Thyroid gland (tissue), 4 donors: ENCODE results near the gene SLC25A22. TPM values are rescaled to one million over a fixed set of nuclear protein-coding genes. Genes with fewer than 3 reads are reported as not detected.

Experiments used
- DNase-seq, 2 donors: peaks; one replicate each; pipeline ENCODE4 v3.0.0-alpha.2; 2019
- H3K27ac ChIP-seq, 3 donors: fragments of 200-600 bp; sonication (generic); 1 replicate in 2 of 3; 2 replicates in 1 of 3; pipeline ENCODE4 v1.5.1; 2016 to 2019; ENCODE audit warnings: mild to moderate bottlenecking in 1 of 3, moderate library complexity in 1 of 3
- H3K27me3 ChIP-seq: fragments of 200-600 bp; sonication (generic); one replicate; pipeline ENCODE4 v1.5.1; 2019
- H3K36me3 ChIP-seq, 2 donors: fragments of 200-600 bp; sonication (generic); one replicate each; pipeline ENCODE4 v1.5.1; 2016 to 2019
- H3K4me1 ChIP-seq, 2 donors: fragments of 200-600 bp; sonication (generic); one replicate each; pipeline ENCODE4 v1.5.1; 2017 to 2019
- H3K4me3 ChIP-seq, 3 donors: fragments of 200-600 bp; sonication (generic); replicated peaks in 1 of 3; 1 replicate in 2 of 3; 2 replicates in 1 of 3; pipeline ENCODE4 v1.5.1; 2016; ENCODE audit warnings: mild to moderate bottlenecking in 1 of 3
- H3K9me3 ChIP-seq: fragments of 200-600 bp; sonication (generic); one replicate; pipeline ENCODE4 v1.5.1; 2017
- CTCF ChIP-seq, 6 experiments: fragments of 200-600 bp in 3 of 6; fragments of 450-650 bp in 3 of 6; sonication (generic) in 3 of 6; IDR thresholded peaks; one replicate each; pipeline ENCODE4 v1.5.1; 2016 to 2019; ENCODE audit warnings: antibody characterized with exemption in 6 of 6, mild to moderate bottlenecking in 2 of 6, inconsistent platforms in 1 of 6, moderate library complexity in 1 of 6
- POLR2A ChIP-seq, 2 donors: fragments of 450-650 bp; IDR thresholded peaks; one replicate each; pipeline ENCODE4 v1.6.1; 2017; ENCODE audit warnings: antibody characterized with exemption in 2 of 2, mild to moderate bottlenecking in 2 of 2, moderate library complexity in 1 of 2
- WGBS, 2 donors: methylation state at CpG; one replicate each; pipeline ENCODE4 v1.1.5; 2017; 5-methylcytosine and 5-hydroxymethylcytosine counted together
- intact Hi-C: fragments of 100-400 bp; cut with DNase I; formaldehyde crosslinking; loops from one replicate; pipeline ENCODE4 v1.15.1; 2023
- total RNA-seq, 4 donors: library from RNA; depleted of rRNA; stranded (reverse); fragments of >200 nt; gene quantifications; one replicate each; pipeline ENCODE4 v1.2.3, GENCODE V29; 2016

SLC25A22 gene
- total RNA-seq, 4 donors from 2014 or later = 5.1 to 13.1 (median 7.8) TPM

DNA sequence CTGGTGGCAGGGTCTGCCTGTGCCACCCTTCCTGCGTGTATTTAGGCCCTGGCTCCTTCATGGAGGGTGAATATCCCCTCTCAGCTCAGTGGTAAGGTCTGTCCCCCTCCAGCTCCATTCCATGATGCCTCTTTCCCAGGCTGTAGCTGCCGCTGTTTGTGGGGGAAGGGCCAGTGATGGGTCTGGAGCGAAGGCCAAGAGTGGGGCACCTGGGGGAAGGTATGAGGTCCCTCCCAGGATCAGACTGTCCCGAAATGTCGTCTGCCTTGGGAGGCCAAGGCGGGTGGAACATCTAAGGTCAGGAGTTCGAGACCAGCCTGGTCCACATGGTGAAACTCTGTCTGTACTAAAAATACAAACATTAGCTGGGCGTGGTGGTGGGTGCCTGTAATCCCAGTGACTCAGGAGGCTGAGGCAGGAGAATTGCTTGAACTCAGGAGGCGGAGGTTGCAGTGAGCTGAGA, 35.8 kb upstream of the SLC25A22 start:
- H3K27ac ChIP-seq = peak overlapping the region; percentile 50 to 79 (median 74)
- 54 to 72% methylated on average over 8 to 9 of the region's 9 CpGs for WGBS, 2 donors
- no peak for TF ChIP-seq POLR2A (IDR thresholded peaks at IDR 0.05)
- no peak for DNase-seq
- H3K9me3 ChIP-seq = no peaks in the 10 kb centered on the region
- H3K27me3 ChIP-seq = no peaks in the 10 kb centered on the region
- H3K36me3 ChIP-seq = peaks cover 23 to 27% of the 10 kb centered on the region in 2 donors
- intact Hi-C loops = no loop called here
- H3K4me3 ChIP-seq = peak overlapping the region in 2 of 3 donors; percentile 67 to 77
- H3K4me1 ChIP-seq = peaks cover 47 to 53% of the 10 kb centered on the region in 2 donors

GRCh38 chr11:833114-833791, 35.2 kb upstream of the SLC25A22 start:
- peak overlapping the region; percentile 60 to 77 (median 67) for H3K4me3 ChIP-seq
- 0 to 2% methylated on average over 11 to 25 of the region's 55 CpGs for WGBS, 2 donors
- DNase-seq = peak; percentile 59 to 60
- TF ChIP-seq POLR2A (IDR thresholded peaks at IDR 0.05) (peak; percentile 25 to 51), CTCF (IDR thresholded peaks at IDR 0.05) (peak in 1 of 6 experiments; percentile 4)
- peak overlapping the region; percentile 50 to 79 (median 74) for H3K27ac ChIP-seq
- intact Hi-C loops = no loop called here
- H3K9me3 ChIP-seq = no peaks in the 10 kb centered on the region
- peaks cover 16 to 21% of the 10 kb centered on the region in 2 donors for H3K36me3 ChIP-seq
- no peaks in the 10 kb centered on the region for H3K27me3 ChIP-seq
- peaks cover 52 to 58% of the 10 kb centered on the region in 2 donors for H3K4me1 ChIP-seq

DNA sequence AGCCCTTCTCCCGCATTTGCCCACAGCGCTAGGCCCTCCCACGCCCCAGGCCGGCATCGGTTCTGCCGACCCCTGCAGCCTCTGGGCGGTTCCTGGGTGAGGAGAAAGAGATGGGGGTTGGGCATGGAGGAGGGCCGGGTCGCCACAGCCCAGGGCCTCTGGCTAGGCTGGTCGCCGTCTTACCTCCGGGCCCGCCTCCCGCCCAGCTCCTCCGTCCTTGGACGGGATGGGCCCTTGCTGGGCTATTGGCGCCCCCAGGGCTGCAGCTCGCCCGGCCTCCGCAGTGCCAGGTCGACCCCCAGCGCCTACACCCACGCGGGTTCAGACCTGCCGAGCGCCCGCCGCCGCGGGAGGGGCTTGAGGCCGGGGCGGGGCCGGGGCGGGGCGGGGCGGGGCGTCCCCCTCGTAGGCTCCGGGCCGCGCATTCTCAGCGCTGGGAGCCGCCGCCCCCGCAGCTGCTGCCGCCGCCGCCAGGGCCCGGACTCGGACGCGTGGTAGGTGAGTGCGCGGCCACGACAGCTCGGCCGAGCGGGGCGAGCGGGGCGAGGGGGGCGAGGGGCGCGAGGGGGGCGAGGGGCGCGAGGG, 34.5 kb upstream of the SLC25A22 start, which contains the start of gene CD151:
TSS of gene CD151 (plus strand) at position 424 of the 585 bp plus-strand sequence. CDS start 3,118 bp downstream, outside the sequence.
- Histone ChIP-seq H3K36me3 (peaks cover 15 to 16% of the 10 kb centered on the region in 2 donors), H3K4me1 (peaks cover 56 to 65% of the 10 kb centered on the region in 2 donors), H3K9me3 (no peaks in the 10 kb centered on the region), H3K27ac (peak within 1 kb of the TSS; percentile 50 to 79 (median 74)), H3K27me3 (no peaks in the 10 kb centered on the region), H3K4me3 (peak within 1 kb of the TSS; percentile 60 to 77 (median 67))
- TF ChIP-seq POLR2A (IDR thresholded peaks at IDR 0.05) (no peak), CTCF (IDR thresholded peaks at IDR 0.05) (peak in 1 of 6 experiments; percentile 22)
- intact Hi-C loops = no loop called here
- WGBS, 2 donors = 9% methylated on average over 16 of the region's 67 CpGs; no CpG with 5 or more reads in 1 of the 2 donors
- peak; percentile 53 to 71 for DNase-seq

DNA sequence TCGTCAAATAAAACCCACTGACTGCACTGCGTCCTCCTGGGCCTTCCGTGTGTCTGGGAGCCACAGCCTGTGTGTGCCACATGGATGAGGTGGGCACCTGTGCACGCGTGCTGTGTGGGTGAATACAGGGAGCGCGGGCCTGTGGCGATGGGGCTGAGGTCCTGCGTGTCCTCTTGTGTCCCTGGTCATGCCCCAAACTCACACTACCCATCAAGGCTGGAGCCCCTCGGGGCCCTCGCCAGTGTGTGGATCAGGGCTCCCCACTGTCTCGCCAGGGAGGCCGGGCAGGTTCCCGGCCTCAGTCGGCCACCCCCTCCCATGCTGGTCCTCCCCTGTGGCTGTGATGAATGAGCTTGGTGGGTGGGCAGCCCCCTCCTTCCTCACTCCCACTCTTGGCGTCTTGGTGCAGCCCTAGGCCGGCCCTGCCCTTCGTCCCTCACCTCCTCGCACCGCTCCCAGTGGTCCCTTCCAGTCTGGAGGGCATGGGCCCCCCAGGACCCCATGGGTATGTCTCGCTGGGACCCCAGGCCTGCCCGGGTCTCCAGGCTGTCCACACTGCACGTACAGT, 34.0 kb upstream of the SLC25A22 start:
- Histone ChIP-seq H3K4me3 (peak overlapping the region in 1 of 3 donors; percentile 67), H3K27ac (peak overlapping the region in 1 of 3 donors; percentile 56), H3K9me3 (no peaks in the 10 kb centered on the region), H3K27me3 (no peaks in the 10 kb centered on the region), H3K4me1 (peaks cover 60 to 70% of the 10 kb centered on the region in 2 donors), H3K36me3 (peaks cover 10 to 11% of the 10 kb centered on the region in 2 donors)
- 73 to 79% methylated on average over 8 to 23 of the region's 23 CpGs for WGBS, 2 donors
- DNase-seq = no peak
- intact Hi-C loops = no loop called here
- TF ChIP-seq CTCF (IDR thresholded peaks at IDR 0.05) (no peak), POLR2A (IDR thresholded peaks at IDR 0.05) (no peak)

GRCh38 chr11:831118-831864, 33.2 kb upstream of the SLC25A22 start:
- TF ChIP-seq POLR2A (IDR thresholded peaks at IDR 0.05) (no peak), CTCF (IDR thresholded peaks at IDR 0.05) (no peak)
- intact Hi-C loops = no loop called here
- no peak for DNase-seq
- 71 to 74% methylated on average over 19 of the region's 31 CpGs for WGBS, 2 donors
- H3K27me3 ChIP-seq = no peaks in the 10 kb centered on the region
- peak overlapping the region in 1 of 3 donors; percentile 23 for H3K4me3 ChIP-seq
- peaks cover 2 to 3% of the 10 kb centered on the region in 2 donors for H3K36me3 ChIP-seq
- no peak overlapping the region for H3K27ac ChIP-seq
- H3K4me1 ChIP-seq = peaks cover 67 to 77% of the 10 kb centered on the region in 2 donors
- no peaks in the 10 kb centered on the region for H3K9me3 ChIP-seq
